Activated CD8-positive, alpha-beta T cell treated with anti-CD3 and anti-CD28 coated beads for 36 hours (primary cell): ENCODE data around the gene HYAL2. TPM values are rescaled to one million over a fixed set of nuclear protein-coding genes. Genes with fewer than 3 reads are reported as not detected.

Experiments used
- ATAC-seq: fragments of 200-7000 bp; cut with Tn5 transposase; one replicate; pipeline ENCODE4 v1.10.0; 2021; ENCODE audit warnings: mild to moderate bottlenecking, moderate library complexity
- CTCF ChIA-PET: fragments of 350-600 bp; sonication (Branson Sonifier 250); formaldehyde crosslinking; loops from one replicate; lab custom pipeline; 2021; ENCODE audit warnings: antibody characterized with exemption; lab: Charles Lee
- POLR2A ChIA-PET: fragments of 350-600 bp; sonication (Branson Sonifier 250); formaldehyde crosslinking; loops from one replicate; lab custom pipeline; 2021; ENCODE audit warnings: antibody characterized with exemption; lab: Charles Lee
- DNase-seq: peaks from one replicate; pipeline ENCODE4 v3.0.0-alpha.2; 2020
- H3K27ac Mint-ChIP-seq: one replicate; pipeline ENCODE4 v1.8.0; 2021; ENCODE audit warnings: mild to moderate bottlenecking, mixed read lengths
- H3K27me3 Mint-ChIP-seq: one replicate; pipeline ENCODE4 v1.8.0; 2021; ENCODE audit warnings: mixed read lengths
- H3K36me3 Mint-ChIP-seq: one replicate; pipeline ENCODE4 v1.8.0; 2021; ENCODE audit warnings: low read depth, mixed read lengths
- H3K4me1 Mint-ChIP-seq: one replicate; pipeline ENCODE4 v1.8.0; 2021; ENCODE audit warnings: low read depth, mixed read lengths
- H3K4me3 Mint-ChIP-seq: one replicate; pipeline ENCODE4 v1.8.0; 2021; ENCODE audit warnings: mild to moderate bottlenecking, moderate library complexity, mixed read lengths
- H3K9me3 Mint-ChIP-seq: one replicate; pipeline ENCODE4 v1.8.0; 2021; ENCODE audit warnings: mixed read lengths
- CTCF ChIP-seq: fragments of 200-600 bp; IDR thresholded peaks from one replicate; pipeline ENCODE4 v1.8.0; 2022; ENCODE audit warnings: antibody characterized with exemption, mild to moderate bottlenecking
- intact Hi-C: fragments of 100-400 bp; cut with micrococcal nuclease; formaldehyde crosslinking; loops from one replicate; pipeline ENCODE4 v1.10.0; 2022
- total RNA-seq, 2 experiments: library from RNA; stranded (reverse); gene quantifications; one replicate each; pipeline ENCODE4 v1.2.3, GENCODE V29; 2021

HYAL2 gene
- total RNA-seq, 2 experiments from 2014 or later = 3.9 to 4.1 TPM

- CTCF ChIA-PET = interaction anchor here (1.0 to 4.0 kb wide), 3 partner anchors 11 to 32 kb away, joined by 3 to 18 read pairs (median 7); no protein-coding TSS in a partner anchor
- TF ChIP-seq CTCF = no peak
- POLR2A ChIA-PET = interaction anchor here (1.0 to 1.2 kb wide), 2 partner anchors 10 to 14 kb away, joined by 3 read pairs; no protein-coding TSS in a partner anchor
- no peak for DNase-seq
- intact Hi-C loops = no loop called here
- Mint-ChIP-seq H3K27me3 (peaks cover 33% of the 10 kb centered on the region), H3K9me3 (no peaks in the 10 kb centered on the region), H3K36me3 (peaks cover 2% of the 10 kb centered on the region), H3K4me3 (no peak overlapping the region), H3K27ac (peak overlapping the region; percentile 5), H3K4me1 (peaks cover 22% of the 10 kb centered on the region)
- ATAC-seq = no peak
Observed at GRCh38 chr3:50269977-50270413, 52.5 kb downstream of the HYAL2 start.

GRCh38 chr3:50269460-50269859 is 53.1 kb downstream of the HYAL2 start:
- no peak for DNase-seq
- no peak for TF ChIP-seq CTCF
- ATAC-seq = no peak
- ChIA-PET CTCF (interaction anchor here (1.0 to 4.0 kb wide), 3 partner anchors 11 to 31 kb away, joined by 3 to 18 read pairs (median 7); no protein-coding TSS in a partner anchor), POLR2A (interaction anchor here (1.0 to 1.2 kb wide), 2 partner anchors 10 to 15 kb away, joined by 3 read pairs; no protein-coding TSS in a partner anchor)
- Mint-ChIP-seq H3K9me3 (no peaks in the 10 kb centered on the region), H3K27ac (no peak overlapping the region), H3K4me1 (peaks cover 18% of the 10 kb centered on the region), H3K36me3 (peaks cover 2% of the 10 kb centered on the region), H3K27me3 (peaks cover 28% of the 10 kb centered on the region), H3K4me3 (no peak overlapping the region)
- intact Hi-C loops = no loop called here

- ChIA-PET CTCF (interaction anchor here (1.0 to 4.0 kb wide), 4 partner anchors 10 to 78 kb away, joined by 3 to 18 read pairs (median 12); partner anchors contain the start of gene GNAT1), POLR2A (interaction anchor here (1.0 to 3.3 kb wide), 3 partner anchors 9 to 21 kb away, joined by 3 to 10 read pairs (median 3); no protein-coding TSS in a partner anchor)
- Mint-ChIP-seq H3K4me1 (peaks cover 12% of the 10 kb centered on the region), H3K27ac (peak within 1 kb of the TSS; percentile 5), H3K27me3 (peaks cover 22% of the 10 kb centered on the region), H3K9me3 (no peaks in the 10 kb centered on the region), H3K4me3 (no peak within 1 kb of the TSS), H3K36me3 (no peaks in the 10 kb centered on the region)
- ATAC-seq = no peak
- no peak for DNase-seq
- intact Hi-C loops = no loop called here
- no peak for TF ChIP-seq CTCF
Observed at GRCh38 chr3:50268703-50269451, 53.7 kb downstream of the HYAL2 start, which contains the start of gene SEMA3B. TSS of gene SEMA3B (plus strand) at chr3:50269147. CDS start at chr3:50269241, 94 bp downstream.

GRCh38 chr3:50268276-50268675 is 54.3 kb downstream of the HYAL2 start:
- Mint-ChIP-seq H3K9me3 (no peaks in the 10 kb centered on the region), H3K36me3 (no peaks in the 10 kb centered on the region), H3K27ac (no peak overlapping the region), H3K4me3 (no peak overlapping the region), H3K27me3 (peaks cover 19% of the 10 kb centered on the region), H3K4me1 (peaks cover 9% of the 10 kb centered on the region)
- intact Hi-C loops = no loop called here
- ATAC-seq (no peak), DNase-seq (no peak)
- TF ChIP-seq CTCF = no peak
- ChIA-PET CTCF (interaction anchor here (1.0 to 3.3 kb wide), 3 partner anchors 22 to 77 kb away, joined by 4 to 16 read pairs (median 12); partner anchors contain the start of gene GNAT1), POLR2A (interaction anchor here (3.3 kb wide), 1 partner anchor 21 kb away, joined by 10 read pairs; no protein-coding TSS in a partner anchor)

Other genes starting within 250 kb of the HYAL2 start
- 100 to 1,000 TPM; 103 to 106 TPM for gene RBM5, start 233.8 kb downstream of the HYAL2 start, total RNA-seq
- under 1 TPM; 0.34 to 0.43 TPM for gene SEMA3F, start 167.4 kb downstream of the HYAL2 start, total RNA-seq
- gene GNAT1, start 131.1 kb downstream of the HYAL2 start, total RNA-seq = under 1 TPM; 0.11 to 0.23 TPM
- gene SLC38A3, start 117.5 kb downstream of the HYAL2 start, total RNA-seq = under 1 TPM in 1 of 2 experiments, not detected in 1; 0.22 TPM
- gene GNAI2, start 86.5 kb downstream of the HYAL2 start, total RNA-seq = 100 to 1,000 TPM; 238 to 242 TPM
- gene SEMA3B, start 53.6 kb downstream of the HYAL2 start, total RNA-seq = 1 to 10 TPM; 1.6 to 2.3 TPM
- not detected for gene LSMEM2, start 43.7 kb downstream of the HYAL2 start, total RNA-seq
- gene IFRD2, start 30.3 kb downstream of the HYAL2 start, total RNA-seq = 100 to 1,000 TPM; 132 to 133 TPM
- 1 to 10 TPM; 3.3 to 4.1 TPM for gene HYAL3, start 23.3 kb downstream of the HYAL2 start, total RNA-seq
- gene NAA80, start 23.3 kb downstream of the HYAL2 start, total RNA-seq = 10 to 100 TPM; 23.2 to 23.4 TPM
- not detected for gene HYAL1, start 19.2 kb downstream of the HYAL2 start, total RNA-seq
- 10 to 100 TPM; 16.7 to 19.5 TPM for gene TUSC2, start 5.5 kb upstream of the HYAL2 start, total RNA-seq
- gene RASSF1, start 18.1 kb upstream of the HYAL2 start, total RNA-seq = 10 to 100 TPM; 75.8 to 76.5 TPM
- gene ZMYND10, start 23.0 kb upstream of the HYAL2 start, total RNA-seq = 1 to 10 TPM; 1.5 to 2.6 TPM
- gene NPRL2, start 28.0 kb upstream of the HYAL2 start, total RNA-seq = 10 to 100 TPM; 41.3 to 44.7 TPM
- gene CYB561D2, start 28.1 kb upstream of the HYAL2 start, total RNA-seq = 10 to 100 TPM; 17.1 to 18.2 TPM
- gene TMEM115, start 36.8 kb upstream of the HYAL2 start, total RNA-seq = 10 to 100 TPM; 15.2 to 16.8 TPM
- 1 to 10 TPM; 1.6 to 2.1 TPM for gene CACNA2D2, start 180.9 kb upstream of the HYAL2 start, total RNA-seq
- 10 to 100 TPM; 37.9 to 41.3 TPM for gene C3orf18, start 245.0 kb upstream of the HYAL2 start, total RNA-seq
- 100 to 1,000 TPM in 1 of 2 experiments, 10 to 100 TPM in 1; 97.1 to 101 TPM for gene HEMK1, start 246.8 kb upstream of the HYAL2 start, total RNA-seq